T-cell (primary cell): ENCODE data around the gene CSTF1. TPM values are rescaled to one million over a fixed set of nuclear protein-coding genes. Genes with fewer than 3 reads are reported as not detected.

Experiments used
- ATAC-seq, 4 experiments: fragments of 200-7000 bp in 3 of 4; fragments of 150-1000 bp in 1 of 4; cut with Tn5 transposase; replicated peaks in 1 of 4; 1 replicate in 3 of 4; 2 replicates in 1 of 4; pipeline ENCODE4 v1.10.0; 2021; ENCODE audit warnings: moderate library complexity in 3 of 4, mild to moderate bottlenecking in 2 of 4, moderate number of reproducible peaks in 1 of 4
- CTCF ChIA-PET, 2 donors: fragments of 300-600 bp; sonication (Branson Sonifier 250); formaldehyde crosslinking; loops; one replicate each; lab custom pipeline; 2022; ENCODE audit warnings: antibody characterized with exemption in 2 of 2; lab: Charles Lee
- POLR2A ChIA-PET, 2 donors: fragments of 300-600 bp; sonication (Branson Sonifier 250); formaldehyde crosslinking; loops; one replicate each; lab custom pipeline; 2022; ENCODE audit warnings: antibody characterized with exemption in 2 of 2; lab: Charles Lee
- DNase-seq, 35 experiments: peaks; one replicate each; pipeline versions ENCODE4 v3.0.0 to v3.0.0-alpha.2; 2013 to 2023
- H3K27ac ChIP-seq: one replicate; pipeline ENCODE4 v1.5.1; 2013; ENCODE audit warnings: low read length
- H3K27me3 ChIP-seq, 2 experiments: replicated peaks in 1 of 2; 1 replicate in 1 of 2; 2 replicates in 1 of 2; pipeline versions ENCODE4 v1.6.1 to v1.7.0; 2013; ENCODE audit warnings: low read length in 1 of 2, mixed read lengths in 1 of 2; ENCODE audit not compliant: control insufficient read depth in 2 of 2, insufficient read depth in 2 of 2; ENCODE audit errors: extremely low read depth in 1 of 2
- H3K36me3 ChIP-seq, 2 donors: 1 replicate in 1 of 2; 2 replicates in 1 of 2; pipeline versions ENCODE4 v1.6.1 to v1.7.0; 2013; ENCODE audit warnings: low read length in 1 of 2; ENCODE audit not compliant: control insufficient read depth in 2 of 2, insufficient read depth in 1 of 2; ENCODE audit errors: extremely low read depth in 1 of 2
- H3K4me1 ChIP-seq, 2 experiments: 1 replicate in 1 of 2; 2 replicates in 1 of 2; pipeline versions ENCODE4 v1.6.1 to v1.7.0; 2013; ENCODE audit warnings: low read length in 2 of 2, mixed read lengths in 1 of 2; ENCODE audit not compliant: insufficient read depth in 2 of 2, control insufficient read depth in 1 of 2; ENCODE audit errors: extremely low read depth in 1 of 2
- H3K4me3 ChIP-seq, 2 donors: 1 replicate in 1 of 2; 2 replicates in 1 of 2; pipeline versions ENCODE4 v1.5.1 to v1.7.0; 2013; ENCODE audit warnings: mild to moderate bottlenecking in 2 of 2, low read length in 1 of 2, moderate library complexity in 1 of 2; ENCODE audit not compliant: control insufficient read depth in 1 of 2; ENCODE audit errors: extremely low read depth in 1 of 2
- H3K9me3 ChIP-seq: 2 replicates; pipeline ENCODE4 v1.7.0; 2013
- H3K27ac Mint-ChIP-seq, 2 donors: one replicate each; pipeline ENCODE4 v1.8.0; 2020 to 2021; ENCODE audit warnings: mild to moderate bottlenecking in 2 of 2, mixed read lengths in 2 of 2
- H3K27me3 Mint-ChIP-seq, 2 donors: one replicate each; pipeline ENCODE4 v1.8.0; 2021 to 2022; ENCODE audit warnings: mixed read lengths in 2 of 2
- H3K36me3 Mint-ChIP-seq: one replicate; pipeline ENCODE4 v1.8.0; 2021; ENCODE audit warnings: mixed read lengths
- H3K4me1 Mint-ChIP-seq, 3 donors: one replicate each; pipeline ENCODE4 v1.8.0; 2020 to 2022; ENCODE audit warnings: mixed read lengths in 3 of 3, mild to moderate bottlenecking in 1 of 3
- H3K4me3 Mint-ChIP-seq, 3 donors: one replicate each; pipeline ENCODE4 v1.8.0; 2020 to 2022; ENCODE audit warnings: mild to moderate bottlenecking in 3 of 3, mixed read lengths in 3 of 3, moderate library complexity in 3 of 3
- H3K9me3 Mint-ChIP-seq, 3 donors: one replicate each; pipeline ENCODE4 v1.8.0; 2020 to 2022; ENCODE audit warnings: mixed read lengths in 3 of 3
- WGBS: methylation state at CpG from one replicate; pipeline ENCODE4 v1.1.5; 2013; ENCODE audit warnings: missing lambda C conversion rate; ENCODE audit not compliant: insufficient coverage; 5-methylcytosine and 5-hydroxymethylcytosine counted together
- total RNA-seq, 35 experiments: library from RNA in 6 of 35; stranded (reverse) in 6 of 35; fragments of 120-200 nt in 1 of 35; gene quantifications; one replicate each; pipeline versions ENCODE4 v1.2.1 to v1.2.4 and lab custom pipeline; 2013 to 2026

CSTF1 gene
- total RNA-seq, 5 donors from 2014 or later (not counting 1 experiment from before 2014, with no cell fraction given): 17.3 to 47.7 (median 41.9) TPM

- no CpG with 5 or more reads among the region's 1 CpG for WGBS
- Mint-ChIP-seq H3K36me3 (peaks cover 24% of the 10 kb centered on the region), H3K4me3 (no peak overlapping the region), H3K27ac (no peak overlapping the region), H3K4me1 (peaks cover 0 to 14% (median 7%) of the 10 kb centered on the region in 3 donors), H3K9me3 (no peaks in the 10 kb centered on the region), H3K27me3 (no peaks in the 10 kb centered on the region)
- ChIA-PET POLR2A (no interaction called here), CTCF (no interaction called here)
- Histone ChIP-seq H3K27ac (no peak overlapping the region), H3K4me1 (no peaks in the 10 kb centered on the region), H3K4me3 (no peak overlapping the region), H3K9me3 (no peaks in the 10 kb centered on the region), H3K36me3 (no peaks in the 10 kb centered on the region), H3K27me3 (no peaks in the 10 kb centered on the region)
- peak in 1 of 4 experiments; percentile 45 for ATAC-seq
- DNase-seq: peak in 1 of 35 experiments; percentile 12
Observed at GRCh38 chr20:56373942-56374341, 18.5 kb upstream of the CSTF1 start.

GRCh38 chr20:56376331-56376730 is 16.1 kb upstream of the CSTF1 start:
- no peak for ATAC-seq
- H3K27me3 Mint-ChIP-seq: no peaks in the 10 kb centered on the region
- no peaks in the 10 kb centered on the region for H3K27me3 ChIP-seq
- H3K4me3 Mint-ChIP-seq: no peak overlapping the region
- H3K27ac Mint-ChIP-seq: no peak overlapping the region
- DNase-seq: no peak
- 100% methylated on average over 1 of the region's 2 CpGs for WGBS
- no peaks in the 10 kb centered on the region for H3K9me3 Mint-ChIP-seq
- CTCF ChIA-PET: no interaction called here
- H3K4me1 Mint-ChIP-seq: peaks cover 0 to 14% (median 7%) of the 10 kb centered on the region in 3 donors
- no peak overlapping the region for H3K27ac ChIP-seq
- no peaks in the 10 kb centered on the region for H3K4me1 ChIP-seq
- no peak overlapping the region for H3K4me3 ChIP-seq
- H3K36me3 Mint-ChIP-seq: peaks cover 9% of the 10 kb centered on the region
- no peaks in the 10 kb centered on the region for H3K9me3 ChIP-seq
- POLR2A ChIA-PET: no interaction called here
- H3K36me3 ChIP-seq: no peaks in the 10 kb centered on the region

GRCh38 chr20:56378386-56378785 is 14.1 kb upstream of the CSTF1 start:
- Histone ChIP-seq H3K4me1 (no peaks in the 10 kb centered on the region), H3K9me3 (no peaks in the 10 kb centered on the region), H3K27ac (no peak overlapping the region), H3K27me3 (no peaks in the 10 kb centered on the region), H3K36me3 (peaks cover 0 to 5% of the 10 kb centered on the region in 2 donors), H3K4me3 (no peak overlapping the region)
- DNase-seq: no peak
- CTCF ChIA-PET: interaction anchor here in 1 of 2 donors (0.9 kb wide), 1 partner anchor 158 kb away, joined by 3 read pairs; no protein-coding TSS in a partner anchor
- Mint-ChIP-seq H3K9me3 (no peaks in the 10 kb centered on the region), H3K27me3 (no peaks in the 10 kb centered on the region), H3K4me1 (peaks cover 0 to 8% (median 0%) of the 10 kb centered on the region in 3 donors), H3K36me3 (peaks cover 9% of the 10 kb centered on the region), H3K4me3 (no peak overlapping the region), H3K27ac (no peak overlapping the region)
- no peak for ATAC-seq
- WGBS: no CpG with 5 or more reads among the region's 3 CpGs
- POLR2A ChIA-PET: interaction anchor here (0.6 kb wide), 2 partner anchors 35 to 1020 kb away, joined by 4 to 6 read pairs; no protein-coding TSS in a partner anchor

GRCh38 chr20:56380375-56380774 is 12.1 kb upstream of the CSTF1 start:
- Histone ChIP-seq H3K27ac (no peak overlapping the region), H3K9me3 (no peaks in the 10 kb centered on the region), H3K27me3 (no peaks in the 10 kb centered on the region), H3K4me1 (no peaks in the 10 kb centered on the region), H3K4me3 (no peak overlapping the region), H3K36me3 (peaks cover 0 to 5% of the 10 kb centered on the region in 2 donors)
- DNase-seq (no peak), ATAC-seq (no peak)
- WGBS: no CpG with 5 or more reads among the region's 1 CpG
- Mint-ChIP-seq H3K36me3 (peaks cover 14% of the 10 kb centered on the region), H3K4me3 (no peak overlapping the region), H3K4me1 (peaks cover 0 to 8% (median 0%) of the 10 kb centered on the region in 3 donors), H3K27me3 (no peaks in the 10 kb centered on the region), H3K9me3 (no peaks in the 10 kb centered on the region), H3K27ac (no peak overlapping the region)
- POLR2A ChIA-PET: interaction anchor here in 1 of 2 donors (0.6 kb wide), 1 partner anchor 63 kb away, joined by 3 read pairs; no protein-coding TSS in a partner anchor
- CTCF ChIA-PET: interaction anchor here in 1 of 2 donors (0.6 to 0.7 kb wide), 2 partner anchors 80 to 966 kb away, joined by 3 to 6 read pairs; no protein-coding TSS in a partner anchor

- Histone ChIP-seq H3K9me3 (no peaks in the 10 kb centered on the region), H3K4me3 (no peak overlapping the region), H3K27ac (no peak overlapping the region), H3K4me1 (no peaks in the 10 kb centered on the region), H3K36me3 (peaks cover 2 to 5% of the 10 kb centered on the region in 2 donors), H3K27me3 (no peaks in the 10 kb centered on the region)
- Mint-ChIP-seq H3K4me1 (peaks cover 0 to under 1% (median 0%) of the 10 kb centered on the region in 3 donors), H3K27ac (no peak overlapping the region), H3K27me3 (no peaks in the 10 kb centered on the region), H3K36me3 (peaks cover 13% of the 10 kb centered on the region), H3K9me3 (no peaks in the 10 kb centered on the region), H3K4me3 (no peak overlapping the region)
- CTCF ChIA-PET: no interaction called here
- POLR2A ChIA-PET: no interaction called here
- WGBS: no CpG with 5 or more reads among the region's 1 CpG
- ATAC-seq: no peak
- no peak for DNase-seq
Observed at GRCh38 chr20:56381501-56381900, 10.9 kb upstream of the CSTF1 start.

- H3K36me3 ChIP-seq: peaks cover 2 to 5% of the 10 kb centered on the region in 2 donors
- DNase-seq: no peak
- Mint-ChIP-seq H3K4me1 (no peaks in the 10 kb centered on the region), H3K27me3 (no peaks in the 10 kb centered on the region), H3K4me3 (no peak overlapping the region), H3K9me3 (no peaks in the 10 kb centered on the region), H3K36me3 (peaks cover 12% of the 10 kb centered on the region), H3K27ac (no peak overlapping the region)
- ChIA-PET CTCF (no interaction called here), POLR2A (no interaction called here)
- no peaks in the 10 kb centered on the region for H3K27me3 ChIP-seq
- ATAC-seq: no peak
- 90% methylated on average over 2 of the region's 4 CpGs for WGBS
- H3K4me3 ChIP-seq: no peak overlapping the region
- no peaks in the 10 kb centered on the region for H3K9me3 ChIP-seq
- no peaks in the 10 kb centered on the region for H3K4me1 ChIP-seq
- H3K27ac ChIP-seq: no peak overlapping the region
Observed at GRCh38 chr20:56382696-56383095, 9.7 kb upstream of the CSTF1 start.
